SK-N-SH (cell line): ENCODE data around the gene FAM168A.

Experiments used
- CTCF ChIP-seq: fragments of 200-600 bp; sonication (generic); IDR thresholded peaks from 2 replicates; pipeline ENCODE4 v1.6.1; 2017; ENCODE audit warnings: antibody characterized with exemption, mild to moderate bottlenecking, moderate library complexity
- FOSL2 ChIP-seq: IDR thresholded peaks from 2 replicates; pipeline ENCODE4 v1.4.0; 2012; ENCODE audit warnings: low read depth, mild to moderate bottlenecking, moderate library complexity, borderline replicate concordance
- TF ChIP-seq, protein P1 (sequence below): IDR thresholded peaks from 2 replicates; pipeline ENCODE4 v1.6.1; 2012; ENCODE audit warnings: mild to moderate bottlenecking, low read depth, low read length, moderate library complexity

GRCh38 chr11:73398132-73398526 lies 199.8 kb downstream of the FAM168A start:
- TF ChIP-seq FOSL2 (no peak), CTCF (no peak)
- TF ChIP-seq, protein P1, sequence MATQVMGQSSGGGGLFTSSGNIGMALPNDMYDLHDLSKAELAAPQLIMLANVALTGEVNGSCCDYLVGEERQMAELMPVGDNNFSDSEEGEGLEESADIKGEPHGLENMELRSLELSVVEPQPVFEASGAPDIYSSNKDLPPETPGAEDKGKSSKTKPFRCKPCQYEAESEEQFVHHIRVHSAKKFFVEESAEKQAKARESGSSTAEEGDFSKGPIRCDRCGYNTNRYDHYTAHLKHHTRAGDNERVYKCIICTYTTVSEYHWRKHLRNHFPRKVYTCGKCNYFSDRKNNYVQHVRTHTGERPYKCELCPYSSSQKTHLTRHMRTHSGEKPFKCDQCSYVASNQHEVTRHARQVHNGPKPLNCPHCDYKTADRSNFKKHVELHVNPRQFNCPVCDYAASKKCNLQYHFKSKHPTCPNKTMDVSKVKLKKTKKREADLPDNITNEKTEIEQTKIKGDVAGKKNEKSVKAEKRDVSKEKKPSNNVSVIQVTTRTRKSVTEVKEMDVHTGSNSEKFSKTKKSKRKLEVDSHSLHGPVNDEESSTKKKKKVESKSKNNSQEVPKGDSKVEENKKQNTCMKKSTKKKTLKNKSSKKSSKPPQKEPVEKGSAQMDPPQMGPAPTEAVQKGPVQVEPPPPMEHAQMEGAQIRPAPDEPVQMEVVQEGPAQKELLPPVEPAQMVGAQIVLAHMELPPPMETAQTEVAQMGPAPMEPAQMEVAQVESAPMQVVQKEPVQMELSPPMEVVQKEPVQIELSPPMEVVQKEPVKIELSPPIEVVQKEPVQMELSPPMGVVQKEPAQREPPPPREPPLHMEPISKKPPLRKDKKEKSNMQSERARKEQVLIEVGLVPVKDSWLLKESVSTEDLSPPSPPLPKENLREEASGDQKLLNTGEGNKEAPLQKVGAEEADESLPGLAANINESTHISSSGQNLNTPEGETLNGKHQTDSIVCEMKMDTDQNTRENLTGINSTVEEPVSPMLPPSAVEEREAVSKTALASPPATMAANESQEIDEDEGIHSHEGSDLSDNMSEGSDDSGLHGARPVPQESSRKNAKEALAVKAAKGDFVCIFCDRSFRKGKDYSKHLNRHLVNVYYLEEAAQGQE: no peak
